ENCODE measurements around the gene MAS1. TPM values are rescaled to one million over a fixed set of nuclear protein-coding genes. Genes with fewer than 3 reads are reported as not detected.

Gene MAS1
- total and polyA plus RNA-seq, 9 of the 15 experiments (the other 6 are each of a cell fraction or from before 2014, with no cell fraction given): not detected

DNA sequence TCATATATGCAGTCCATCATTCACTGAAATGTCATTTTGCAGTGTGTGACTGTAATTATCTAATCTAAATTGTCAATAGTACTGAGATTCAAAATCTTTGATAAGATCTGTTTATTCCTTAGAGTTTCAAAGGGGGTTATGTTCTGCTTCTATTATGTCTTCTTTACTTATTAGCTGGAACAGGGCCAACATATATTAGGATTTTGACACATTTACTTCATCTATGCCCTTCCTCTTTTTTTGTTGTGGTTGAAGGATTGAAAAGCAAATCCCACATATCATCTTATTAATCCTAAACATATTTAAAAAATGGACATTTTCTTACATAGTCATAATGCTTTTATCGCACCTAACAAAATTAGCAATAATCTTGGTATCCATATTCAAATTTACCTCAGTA is 30.3 kb upstream of the MAS1 start:
- Histone ChIP-seq H3K79me2 (ENCODE audit: control insufficient read depth, insufficient read depth, low read length) (no peaks in the 10 kb centered on the region), H3K9me1 (ENCODE audit: control insufficient read depth, insufficient read depth, low read length) (no peaks in the 10 kb centered on the region), H2AFZ (ENCODE audit: low read depth, low read length) (no peak overlapping the region), H3K27ac (ENCODE audit: extremely low read depth, low read depth, low read length) (no peak overlapping the region), H4K20me1 (replicated peaks; ENCODE audit: control insufficient read depth, insufficient read depth, low read length) (peaks cover 3% of the 10 kb centered on the region; the same call in 1 of the 2 replicates), H3K9ac (ENCODE audit: insufficient read depth in 1 of 2, low read depth in 2 of 2, low read length in 2 of 2) (no peak overlapping the region), H3K4me1 (replicated peaks in 1 of 2; ENCODE audit: control insufficient read depth in 2 of 2, insufficient read depth in 2 of 2, low read length in 2 of 2) (no peaks in the 10 kb centered on the region), H3K9me3 (replicated peaks; ENCODE audit: control insufficient read depth, insufficient read depth, low read depth, low read length) (no peaks in the 10 kb centered on the region), H3K4me3 (no peak overlapping the region), H3K4me2 (ENCODE audit: insufficient read depth, low read length) (no peak overlapping the region), H3K36me3 (ENCODE audit: control insufficient read depth, insufficient read depth, low read length) (no peaks in the 10 kb centered on the region), H3K27me3 (ENCODE audit: control insufficient read depth in 2 of 2, insufficient read depth in 2 of 2, low read length in 2 of 2) (peaks cover 0 to 5% of the 10 kb centered on the region in 2 experiments; a peak in 3 of 5 replicates)
- no peak for DNase-seq (ENCODE audit: extremely low read depth in 1 of 4, low spot score in 3 of 4)
- 0% methylated on average over 1 of the region's 1 CpG for WGBS (ENCODE audit: insufficient coverage, low coverage, missing lambda C conversion rate)
- peak; percentile 39; the same call in 1 of the 2 replicates for TF ChIP-seq NFIC (IDR thresholded peaks at IDR 0.05)
- 0 out of 2 replicates have a peak, but pooled peaks have one; percentile 7 for TF ChIP-seq SPI1 (IDR thresholded peaks at IDR 0.05; ENCODE audit: borderline replicate concordance, low read depth, low read length)
- TF ChIP-seq ZNF384 (IDR thresholded peaks at IDR 0.05; ENCODE audit: low read depth, low read length): no peak
- FAIRE-seq: no peak
- in situ Hi-C loops (cut with MboI): loop anchor here (10.0 kb wide), 1 partner anchor 594 kb away; no protein-coding TSS in a partner anchor
- intact Hi-C loops (cut with micrococcal nuclease): loop anchor here (5.0 to 10.0 kb wide), 3 partner anchors 242 to 404 kb away; no protein-coding TSS in a partner anchor
- CTCF ChIA-PET (ENCODE audit: low intra/inter-chr PET ratio): interaction anchor here (0.6 to 0.8 kb wide), 2 partner anchors 107 to 1655 kb away, joined by 4 to 5 read pairs; no protein-coding TSS in a partner anchor
- POLR2A ChIA-PET: no interaction called here
- ATAC-seq: no peak
- BruUV-seq (replicated peaks): no TSS peak

DNA sequence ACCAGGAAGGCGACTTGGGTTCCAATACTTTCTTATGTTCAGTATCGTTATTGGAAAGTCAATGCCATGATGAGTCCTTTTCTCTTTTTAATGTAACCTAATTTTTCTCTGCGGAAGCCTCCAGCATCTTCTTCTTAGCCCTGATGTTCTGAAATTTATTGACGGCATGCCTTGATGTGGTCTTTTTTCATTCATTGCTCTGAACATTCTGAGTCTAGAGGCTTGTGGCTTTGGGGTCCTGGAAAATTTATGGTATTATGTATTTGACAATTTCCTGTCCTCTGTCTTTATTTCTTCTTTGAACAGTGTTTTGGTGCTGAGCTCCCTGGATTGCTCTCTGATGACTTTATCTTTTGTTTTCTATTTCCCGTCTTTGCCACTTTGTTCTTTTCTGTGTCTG is 28.7 kb upstream of the MAS1 start:
- Histone ChIP-seq H3K9me3 (replicated peaks; ENCODE audit: control insufficient read depth, insufficient read depth, low read depth, low read length) (no peaks in the 10 kb centered on the region), H2AFZ (ENCODE audit: low read depth, low read length) (no peak overlapping the region), H3K27ac (ENCODE audit: extremely low read depth, low read depth, low read length) (no peak overlapping the region), H3K4me3 (no peak overlapping the region), H3K9me1 (ENCODE audit: control insufficient read depth, insufficient read depth, low read length) (no peaks in the 10 kb centered on the region), H3K4me2 (ENCODE audit: insufficient read depth, low read length) (no peak overlapping the region), H3K36me3 (ENCODE audit: control insufficient read depth, insufficient read depth, low read length) (no peaks in the 10 kb centered on the region), H4K20me1 (replicated peaks; ENCODE audit: control insufficient read depth, insufficient read depth, low read length) (peaks cover 3% of the 10 kb centered on the region; the same call in 1 of the 2 replicates), H3K9ac (ENCODE audit: insufficient read depth in 1 of 2, low read depth in 2 of 2, low read length in 2 of 2) (no peak overlapping the region), H3K79me2 (ENCODE audit: control insufficient read depth, insufficient read depth, low read length) (no peaks in the 10 kb centered on the region), H3K27me3 (ENCODE audit: control insufficient read depth in 2 of 2, insufficient read depth in 2 of 2, low read length in 2 of 2) (peaks cover 8 to 21% of the 10 kb centered on the region in 2 experiments; a peak in 4 of 5 replicates), H3K4me1 (replicated peaks in 1 of 2; ENCODE audit: control insufficient read depth in 2 of 2, insufficient read depth in 2 of 2, low read length in 2 of 2) (peaks cover 0 to 9% of the 10 kb centered on the region in 2 experiments; a peak in 1 of 5 replicates)
- intact Hi-C loops (cut with micrococcal nuclease) (loop anchor here (2.0 to 10.0 kb wide), 4 partner anchors 240 to 673 kb away; no protein-coding TSS in a partner anchor), in situ Hi-C loops (cut with MboI) (loop anchor here (10.0 kb wide), 1 partner anchor 593 kb away; no protein-coding TSS in a partner anchor)
- DNase-seq (ENCODE audit: extremely low read depth in 1 of 4, low spot score in 3 of 4): no peak
- ChIA-PET CTCF (ENCODE audit: low intra/inter-chr PET ratio) (interaction anchor here (0.6 kb wide), 1 partner anchor 25 kb away, joined by 3 read pairs; no protein-coding TSS in a partner anchor), POLR2A (no interaction called here)
- 6% methylated on average over 5 of the region's 5 CpGs for WGBS (ENCODE audit: insufficient coverage, low coverage, missing lambda C conversion rate)
- BruUV-seq (replicated peaks): no TSS peak
- no peak for ATAC-seq
- no peak for FAIRE-seq
- TF ChIP-seq ARHGAP35 (IDR thresholded peaks at IDR 0.05; ENCODE audit: partially characterized antibody): no peak
- no peak for TF ChIP-seq SETDB1 (IDR thresholded peaks at IDR 0.05; ENCODE audit: low read length)
- TF ChIP-seq, protein P1, sequence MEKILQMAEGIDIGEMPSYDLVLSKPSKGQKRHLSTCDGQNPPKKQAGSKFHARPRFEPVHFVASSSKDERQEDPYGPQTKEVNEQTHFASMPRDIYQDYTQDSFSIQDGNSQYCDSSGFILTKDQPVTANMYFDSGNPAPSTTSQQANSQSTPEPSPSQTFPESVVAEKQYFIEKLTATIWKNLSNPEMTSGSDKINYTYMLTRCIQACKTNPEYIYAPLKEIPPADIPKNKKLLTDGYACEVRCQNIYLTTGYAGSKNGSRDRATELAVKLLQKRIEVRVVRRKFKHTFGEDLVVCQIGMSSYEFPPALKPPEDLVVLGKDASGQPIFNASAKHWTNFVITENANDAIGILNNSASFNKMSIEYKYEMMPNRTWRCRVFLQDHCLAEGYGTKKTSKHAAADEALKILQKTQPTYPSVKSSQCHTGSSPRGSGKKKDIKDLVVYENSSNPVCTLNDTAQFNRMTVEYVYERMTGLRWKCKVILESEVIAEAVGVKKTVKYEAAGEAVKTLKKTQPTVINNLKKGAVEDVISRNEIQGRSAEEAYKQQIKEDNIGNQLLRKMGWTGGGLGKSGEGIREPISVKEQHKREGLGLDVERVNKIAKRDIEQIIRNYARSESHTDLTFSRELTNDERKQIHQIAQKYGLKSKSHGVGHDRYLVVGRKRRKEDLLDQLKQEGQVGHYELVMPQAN (IDR thresholded peaks at IDR 0.05; ENCODE audit: borderline replicate concordance): no peak
- TF ChIP-seq SMARCA5 (IDR thresholded peaks at IDR 0.05): no peak
- no peak for TF ChIP-seq ETV6 (IDR thresholded peaks at IDR 0.05; ENCODE audit: borderline replicate concordance in 1 of 2, low read depth in 2 of 2, low read length in 1 of 2)
- no peak for TF ChIP-seq ETV6 (CRISPR knock-in tag; IDR thresholded peaks at IDR 0.05; ENCODE audit: borderline replicate concordance)
- TF ChIP-seq NFXL1 (CRISPR knock-in tag; IDR thresholded peaks at IDR 0.05): no peak
- no peak for TF ChIP-seq NUFIP1 (IDR thresholded peaks at IDR 0.05; ENCODE audit: partially characterized antibody)
- no peak for TF ChIP-seq ZNF232 (CRISPR knock-in tag; IDR thresholded peaks at IDR 0.05)
- no peak for TF ChIP-seq CBX5 (IDR thresholded peaks at IDR 0.05; ENCODE audit: borderline replicate concordance, low read depth)
- TF ChIP-seq TBL1XR1 (IDR thresholded peaks at IDR 0.05; ENCODE audit: low read length in 2 of 2): no peak
- no peak for TF ChIP-seq SLC30A9 (CRISPR knock-in tag; IDR thresholded peaks at IDR 0.05)

Data from K562 (cell line).